Activated CD4-positive, alpha-beta T cell treated with anti-CD3 and anti-CD28 coated beads, Interleukin-2, Interleukin-6, amounts not matched to agents 100 ng/mL and 50 ng/mL, durations not matched to agents 16 hours and 8 hours (primary cell): ENCODE results near the gene KEL.
A peak's percentile ranks its signal among the peaks of the same experiment; 100 is the strongest.
"Not testable (repeated sequence)": the region's sequence is repeated elsewhere in the genome, so short reads cannot be mapped to it uniquely, and the experiment has no call there.

Experiments used
- DNase-seq: peaks from one replicate; pipeline ENCODE4 v3.0.0-alpha.2; 2020

The KEL gene

DNA sequence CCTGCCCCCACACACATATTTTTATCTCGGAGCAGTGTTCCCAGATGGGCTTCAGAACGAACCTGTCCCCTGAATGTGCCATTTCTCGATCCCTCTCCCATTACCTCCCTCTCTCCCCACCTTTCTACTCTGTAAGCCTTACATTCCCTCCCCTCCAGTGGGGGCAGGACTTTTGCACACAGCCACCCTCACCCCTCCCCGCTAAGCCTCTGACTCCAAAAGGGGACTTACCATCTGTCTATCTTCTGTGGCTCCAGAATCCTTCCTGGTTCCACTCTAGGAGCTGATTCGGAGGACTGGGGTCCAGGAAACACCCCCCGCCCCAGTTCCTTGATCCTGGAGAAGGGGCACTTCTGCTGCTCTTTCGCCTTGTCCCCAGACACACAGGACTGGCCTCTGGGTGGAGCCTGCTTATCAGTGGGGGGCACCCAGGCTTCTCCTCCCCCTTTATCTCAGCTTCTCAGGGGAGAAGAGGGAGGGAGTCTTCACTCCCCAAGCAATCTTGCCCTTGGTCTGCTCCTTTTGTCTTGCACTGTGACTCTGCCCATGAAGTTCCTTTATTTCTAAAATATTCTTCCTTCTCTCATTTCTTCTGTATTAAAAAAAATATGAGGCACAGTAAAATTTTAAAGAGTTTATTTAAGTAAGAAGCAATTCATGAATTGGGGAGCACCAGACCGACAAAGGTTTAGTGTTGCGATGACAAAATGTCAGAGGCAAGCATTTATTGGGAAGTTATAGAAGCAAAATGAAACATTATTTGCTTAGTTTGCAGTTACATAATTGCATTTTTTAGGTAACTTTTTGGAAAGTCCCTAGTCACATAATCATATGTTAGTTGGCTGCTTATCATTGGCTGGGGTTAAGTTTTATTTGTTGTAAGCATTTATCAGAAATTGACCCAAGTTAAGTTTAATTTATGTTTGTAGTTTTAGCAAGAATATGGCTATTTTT is at the start of gene KEL:
Gene KEL (minus strand): TSS at position 391 of the 954 bp plus-strand sequence. CDS start 157 bp downstream, at position 234.
- DNase-seq: no peak

DNA sequence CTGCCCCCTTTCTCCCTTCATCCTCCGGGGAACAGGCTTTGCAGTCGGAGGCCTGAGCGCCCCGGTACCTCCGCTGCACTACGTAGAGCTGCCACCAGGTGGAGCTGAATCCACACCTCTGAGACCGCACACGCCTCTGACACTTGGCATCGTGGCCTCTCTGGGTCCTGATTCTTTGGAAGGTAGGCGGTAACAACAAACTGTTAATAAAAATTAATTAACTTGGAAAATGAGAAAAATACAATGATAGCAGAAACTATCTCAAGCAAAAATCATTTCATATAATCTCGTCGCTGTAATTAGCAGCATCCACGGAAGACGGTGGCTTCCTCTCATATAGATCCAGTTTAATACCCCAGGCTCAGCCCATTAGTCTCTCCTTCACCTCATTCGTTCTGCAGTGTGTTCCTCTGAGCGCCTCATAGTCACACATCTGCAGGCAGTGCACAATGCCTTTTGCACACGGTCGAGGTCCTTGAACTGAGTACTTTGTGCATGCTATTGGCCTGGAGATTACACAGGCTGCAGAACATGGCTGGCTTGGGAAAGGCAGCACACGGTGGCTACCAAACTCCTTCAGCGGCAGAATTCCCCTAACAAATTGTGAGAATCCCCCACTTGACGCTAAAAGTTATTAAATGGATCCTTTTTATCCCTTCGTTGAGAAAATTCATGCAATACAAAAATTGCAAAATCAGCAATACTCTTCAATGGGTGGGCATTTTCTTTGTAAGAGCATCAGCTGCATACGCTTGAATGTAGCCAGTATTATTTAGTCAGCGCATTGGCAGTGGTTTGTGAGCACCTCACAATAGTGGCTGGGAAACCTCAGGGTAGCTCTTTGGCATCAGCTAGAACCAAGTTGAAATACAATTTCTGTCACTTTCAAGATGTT is 46.1 kb upstream of the KEL start:
- DNase-seq: peak; percentile 85

GRCh38 chr7:143005632-143006260 is 43.6 kb upstream of the KEL start:
- no peak for DNase-seq

GRCh38 chr7:143003393-143004051 is 41.4 kb upstream of the KEL start:
- DNase-seq: peak; percentile 72

DNA sequence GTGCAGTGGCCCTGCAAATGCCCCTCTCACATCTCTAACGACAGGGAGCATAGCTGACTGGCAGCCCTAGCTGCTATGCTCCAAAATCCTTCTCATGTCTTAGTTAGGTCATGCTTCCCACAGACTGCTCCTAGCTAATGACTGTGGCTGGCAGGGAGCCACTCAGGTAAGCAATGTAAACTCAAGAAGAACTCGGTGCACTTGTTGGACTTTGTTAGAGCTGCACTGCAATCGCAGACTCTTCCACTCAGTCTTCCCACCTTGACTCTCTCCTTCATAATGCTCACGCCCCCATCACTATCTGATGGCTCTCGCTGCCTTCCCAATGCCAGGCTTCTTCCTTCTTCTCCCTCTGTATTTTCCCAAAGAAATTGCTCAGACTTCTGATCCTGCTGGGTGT is 40.7 kb upstream of the KEL start:
- no peak for DNase-seq

GRCh38 chr7:143002106-143002505 is 39.9 kb upstream of the KEL start:
- DNase-seq: no peak

GRCh38 chr7:143000648-143001047 is 38.5 kb upstream of the KEL start:
- no peak for DNase-seq

GRCh38 chr7:142999793-143000192 is 37.6 kb upstream of the KEL start:
- DNase-seq: no peak

GRCh38 chr7:142998966-142999365 is 36.8 kb upstream of the KEL start:
- no peak for DNase-seq

DNA sequence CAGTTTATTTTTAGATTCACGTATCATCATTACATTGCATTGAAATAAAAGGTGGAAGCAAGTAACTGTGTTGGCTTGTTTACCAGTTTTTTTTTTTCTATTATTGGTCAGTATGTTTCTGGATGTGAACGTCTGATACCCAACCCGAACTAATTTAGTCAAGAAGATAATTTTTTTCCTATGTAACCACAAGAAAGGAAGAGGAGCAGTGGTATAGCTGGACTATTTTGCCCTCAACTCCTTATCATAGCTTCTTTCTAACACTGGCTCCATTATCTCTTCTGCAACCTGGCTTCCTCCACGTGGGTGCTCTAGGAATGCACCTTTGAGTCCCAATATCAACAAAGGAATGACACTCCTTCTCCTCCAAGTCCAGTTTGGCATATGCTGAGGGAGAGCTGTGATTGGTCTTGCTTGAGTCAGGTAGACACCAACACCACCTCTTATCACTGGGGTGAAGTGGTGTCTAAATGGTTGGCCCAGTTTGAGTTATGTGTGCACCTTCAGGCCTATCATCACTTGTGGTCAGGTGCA is 35.4 kb upstream of the KEL start:
- DNase-seq: no peak

DNA sequence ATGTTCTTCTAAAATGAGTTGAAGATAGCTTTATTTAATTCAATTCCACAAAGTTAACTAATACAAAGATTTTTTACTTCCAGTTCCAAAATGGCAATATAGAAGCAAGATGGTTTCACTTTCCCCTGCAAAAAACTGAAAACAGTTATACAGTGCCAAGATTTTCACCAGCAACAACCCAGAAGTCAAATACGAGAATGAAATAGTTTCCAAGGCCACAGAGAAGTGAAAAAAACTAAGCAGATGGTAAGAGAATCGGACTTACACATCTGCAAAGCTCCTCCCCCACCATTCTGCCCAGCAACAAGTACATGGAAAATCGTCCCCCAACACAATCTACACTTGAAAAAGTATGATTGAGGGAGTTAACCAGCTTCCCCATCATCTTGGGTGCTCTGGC is 30.3 kb upstream of the KEL start:
- no peak for DNase-seq

DNA sequence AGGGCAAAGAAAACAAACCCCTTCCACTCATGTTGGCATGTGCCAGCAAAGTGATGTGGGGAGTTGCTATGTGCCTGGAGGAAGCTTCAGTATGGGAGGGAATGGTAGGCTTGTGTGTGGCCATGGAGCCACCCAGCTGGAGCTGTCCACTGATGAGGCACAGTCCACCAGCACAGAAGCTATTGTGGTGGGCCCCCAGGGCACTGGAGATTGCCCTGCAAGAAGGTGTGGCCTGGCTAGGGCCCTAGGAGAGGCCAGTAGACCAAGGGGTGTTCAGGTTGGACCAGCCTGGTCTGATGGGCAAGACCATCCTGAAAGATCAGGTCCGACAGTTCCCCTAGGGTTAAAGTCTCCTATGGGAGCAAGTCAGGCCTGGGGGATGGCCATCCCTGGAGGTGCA is 22.1 kb upstream of the KEL start:
- DNase-seq: no peak

- DNase-seq: no peak
Measured at GRCh38 chr7:142983825-142984224, 21.7 kb upstream of the KEL start.

- DNase-seq: not testable (repeated sequence)
Measured at GRCh38 chr7:142978402-142978801, 16.2 kb upstream of the KEL start.

DNA sequence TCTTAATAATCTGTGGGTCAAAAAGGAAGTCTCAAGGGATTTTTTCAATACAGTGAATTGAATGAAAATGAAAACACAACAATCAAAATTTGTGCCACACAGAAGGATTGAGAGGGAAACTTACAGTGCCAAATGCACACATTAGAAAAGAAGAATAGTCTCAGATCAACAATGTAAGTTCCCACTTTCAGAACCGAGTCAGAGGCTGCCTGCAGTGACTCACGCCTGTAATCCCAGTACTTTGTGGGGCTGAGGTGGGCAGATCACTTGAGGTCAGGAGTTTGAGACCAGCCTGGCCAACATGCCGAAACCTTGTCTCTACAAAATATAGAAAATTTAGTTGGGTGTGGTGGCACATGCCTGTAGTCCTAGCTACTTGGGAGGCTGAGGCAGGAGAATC is 12.5 kb upstream of the KEL start:
- no peak for DNase-seq

DNA sequence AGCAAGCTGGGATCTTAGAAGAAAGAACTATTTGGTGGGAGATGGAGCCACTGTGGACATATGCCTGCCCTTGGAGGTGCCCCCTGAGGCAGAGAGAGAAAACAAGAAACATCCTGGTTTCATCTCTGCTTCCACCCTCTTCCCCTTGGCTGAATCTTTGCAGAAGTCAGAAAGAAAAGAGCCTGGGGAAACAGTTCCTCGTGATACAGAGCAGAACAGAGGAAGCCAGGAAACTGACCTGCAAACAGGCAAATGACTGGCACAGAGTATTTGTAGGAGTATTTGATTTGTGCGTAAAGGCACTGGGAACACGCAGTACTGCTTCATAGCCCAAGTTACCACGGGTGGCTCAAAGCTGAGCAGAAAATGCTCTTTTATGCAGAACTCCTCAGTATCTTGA is 7.0 kb upstream of the KEL start:
- DNase-seq: no peak

DNA sequence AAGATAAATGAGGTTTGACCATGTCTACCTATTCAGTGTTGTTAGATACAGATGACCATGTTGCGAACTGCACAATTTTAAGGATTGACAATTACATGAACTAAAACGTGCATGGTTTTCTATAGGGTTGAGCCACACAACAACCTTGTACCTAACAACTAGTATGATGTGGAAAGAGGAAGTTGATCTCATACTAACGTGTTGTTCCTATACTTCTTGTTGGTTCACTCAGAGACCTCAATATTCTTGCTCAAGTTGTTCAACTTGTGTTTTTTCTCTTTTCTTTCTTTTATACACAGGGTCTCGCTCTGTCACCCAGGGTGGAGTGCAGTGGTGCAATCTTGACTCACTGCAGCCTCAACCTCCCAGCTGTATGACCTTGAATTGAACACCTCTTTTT is 6.1 kb upstream of the KEL start:
- no peak for DNase-seq

DNA sequence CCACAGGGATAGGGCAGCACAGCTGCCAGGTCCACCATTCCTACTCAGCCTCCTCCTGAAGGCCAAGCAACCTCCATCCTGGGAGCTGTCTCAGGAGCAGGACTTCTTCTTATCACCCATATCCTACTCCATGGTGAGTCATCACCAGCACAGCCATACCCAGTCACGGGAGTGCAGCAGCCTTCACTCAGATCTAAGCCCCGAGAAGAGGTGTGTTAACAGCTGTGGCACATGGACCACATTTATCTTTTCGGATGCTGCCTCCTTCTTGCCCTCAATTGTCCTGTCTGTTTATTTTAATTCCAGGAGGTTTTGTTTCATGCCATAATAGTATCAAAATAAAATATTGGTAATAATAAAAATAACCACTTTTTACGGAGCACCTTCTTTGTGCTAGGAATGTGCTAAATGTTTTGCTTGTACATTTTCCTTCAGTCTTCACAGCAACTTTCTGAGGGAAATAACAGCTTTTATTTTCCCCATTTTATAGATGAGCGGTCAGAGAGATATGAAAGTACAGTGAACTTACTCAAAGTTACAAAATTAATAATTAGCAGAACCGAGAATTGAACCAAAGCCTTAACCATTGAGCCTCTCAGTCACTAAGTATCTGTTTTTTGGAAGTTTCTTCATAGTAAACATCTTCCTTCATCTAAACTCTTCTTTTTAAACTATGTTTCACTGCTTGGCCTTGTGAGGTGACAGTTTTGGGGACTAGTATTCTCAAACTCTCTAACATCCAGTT is 2.5 kb upstream of the KEL start:
- DNase-seq: no peak

GRCh38 chr7:142963993-142964392 is 1.8 kb upstream of the KEL start:
- no peak for DNase-seq

DNA sequence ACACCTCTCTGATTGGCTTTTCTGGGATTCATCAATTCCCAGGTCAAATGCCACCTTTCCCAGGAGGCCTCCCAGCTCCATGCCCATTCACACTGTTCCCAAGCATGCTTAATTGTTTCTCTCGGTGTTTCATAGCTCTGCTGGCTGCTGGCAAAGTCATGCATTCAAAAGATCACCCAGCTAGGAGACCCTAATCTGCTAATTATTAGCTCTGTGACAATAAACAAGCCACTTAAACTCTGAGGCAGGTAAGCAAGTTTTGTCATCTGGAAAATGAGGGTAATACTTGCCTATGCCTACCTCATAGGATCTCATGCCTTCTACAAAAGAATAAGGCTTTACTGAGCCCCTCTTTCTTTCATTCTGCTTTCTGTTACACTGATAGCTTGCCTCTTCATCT is 828 bp upstream of the KEL start:
- DNase-seq: no peak

GRCh38 chr7:142961595-142961972 is 579 bp downstream of the KEL start:
- DNase-seq: no peak
